GM19328 (cell line): Measurements from ENCODE around the gene AFP.

ENCODE experiments used
- ATAC-seq: cut with Tn5 transposase; IDR thresholded peaks from one replicate; pipeline ENCODE4 v1.9.1; 2021; ENCODE audit warnings: mild to moderate bottlenecking, moderate library complexity; ENCODE audit not compliant: unreplicated experiment

AFP gene

DNA sequence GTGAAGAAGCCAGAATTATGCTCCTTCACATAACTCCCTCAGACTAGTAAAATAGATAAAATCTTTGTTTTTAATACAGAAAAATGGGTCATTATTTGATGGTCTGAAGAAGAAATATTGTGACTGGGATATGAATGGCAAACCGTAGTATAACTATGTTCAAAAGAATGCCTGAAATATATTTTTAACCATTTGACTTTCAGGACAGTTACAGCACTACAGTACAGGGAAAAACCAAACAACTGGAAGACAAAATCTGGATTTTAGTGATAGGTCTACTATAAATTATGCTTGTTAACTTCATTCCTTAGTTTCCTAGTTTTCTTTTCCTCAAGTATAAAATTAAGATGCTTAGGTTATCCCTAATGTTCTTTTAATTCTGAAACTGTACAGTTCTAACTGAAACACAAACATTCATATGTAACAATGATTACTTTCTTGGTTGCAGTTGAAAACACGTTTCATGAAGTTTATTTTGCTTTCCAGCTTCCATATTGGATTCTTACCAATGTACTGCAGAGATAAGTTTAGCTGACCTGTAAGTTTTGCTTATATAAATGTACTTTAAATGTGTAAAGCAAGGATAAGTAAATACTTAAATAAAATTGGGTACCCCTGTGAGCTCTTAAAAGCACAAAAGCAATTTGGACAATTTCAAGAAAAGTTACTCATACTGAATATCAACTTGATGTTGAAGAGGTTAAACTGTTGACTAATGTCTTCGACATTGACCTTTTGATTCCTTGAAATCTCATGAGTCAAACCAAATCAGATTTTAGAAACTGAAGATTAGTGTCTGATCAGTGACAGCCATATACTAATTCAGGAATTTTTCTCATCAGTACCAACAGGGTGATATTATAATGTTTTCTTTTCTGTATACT lies 895 bp downstream of the AFP start:
- no peak for ATAC-seq

GRCh38 chr4:73437558-73437956 lies 1.5 kb downstream of the AFP start:
- no peak for ATAC-seq

GRCh38 chr4:73438048-73438447 lies 2.0 kb downstream of the AFP start:
- ATAC-seq: no peak

DNA sequence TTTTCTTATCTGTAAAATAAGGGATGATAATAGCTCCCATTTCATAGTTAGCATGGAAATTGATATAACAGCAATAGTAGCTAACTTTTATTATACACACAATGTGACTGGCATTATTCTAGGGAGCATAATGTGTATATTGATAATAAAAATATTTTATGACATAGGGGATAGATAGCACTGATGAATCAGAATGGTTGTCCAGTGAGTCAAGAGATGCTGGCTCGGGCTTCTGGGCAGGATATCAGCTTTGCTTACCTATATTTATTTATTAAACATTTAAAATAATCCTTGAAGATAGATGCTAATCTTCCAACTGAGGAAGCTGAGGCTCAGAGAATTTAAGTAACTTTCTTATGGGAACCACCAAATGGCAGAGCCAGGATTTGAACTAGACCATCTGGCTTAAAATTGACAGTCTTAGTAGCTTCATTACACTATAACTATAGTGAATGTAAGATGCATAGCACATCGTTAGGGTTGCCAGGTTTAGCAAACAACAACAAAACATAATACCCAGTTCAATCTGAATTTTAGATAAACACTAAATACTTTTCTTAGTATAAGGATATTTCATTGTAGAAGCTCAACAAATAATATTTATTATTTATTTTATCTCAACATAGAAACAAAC lies 2.7 kb downstream of the AFP start:
- no peak for ATAC-seq

GRCh38 chr4:73439445-73439844 lies 3.4 kb downstream of the AFP start:
- ATAC-seq: no peak

DNA sequence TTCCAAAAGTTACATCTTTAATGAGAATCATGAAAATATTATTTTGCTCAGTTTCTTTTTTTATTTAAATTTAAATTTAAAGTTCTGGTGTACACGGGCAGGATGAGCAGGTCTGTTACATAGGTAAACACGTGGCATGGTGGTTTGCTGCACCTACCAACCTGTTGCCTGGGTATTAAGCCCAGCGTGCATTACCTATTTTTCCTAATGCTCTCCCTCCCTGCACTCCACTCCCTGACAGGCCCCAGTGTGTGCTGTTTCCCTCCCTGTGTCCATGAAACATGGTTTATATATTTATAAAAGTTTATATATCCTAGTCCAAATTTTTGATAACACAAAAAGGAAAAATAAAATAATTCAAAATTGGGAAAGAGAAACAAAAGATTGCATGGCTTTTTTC lies 4.0 kb downstream of the AFP start:
- ATAC-seq: no peak

DNA sequence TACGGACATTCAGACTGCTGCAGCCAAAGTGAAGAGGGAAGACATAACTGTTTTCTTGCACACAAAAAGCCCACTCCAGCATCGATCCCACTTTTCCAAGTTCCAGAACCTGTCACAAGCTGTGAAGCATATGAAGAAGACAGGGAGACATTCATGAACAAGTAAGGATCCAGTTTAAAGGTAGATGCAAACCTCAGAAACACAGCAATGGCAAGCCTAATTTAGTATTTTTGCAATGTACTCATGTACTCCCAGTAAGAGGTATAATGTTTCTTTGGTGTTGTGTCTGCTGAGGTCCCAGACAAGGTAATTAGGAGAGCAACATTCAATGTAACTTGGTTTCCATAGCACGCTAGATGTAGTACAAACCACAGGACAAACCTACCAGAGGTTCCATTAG lies 4.6 kb downstream of the AFP start:
- no peak for ATAC-seq

- no peak for ATAC-seq
Measured at GRCh38 chr4:73442275-73442674, 6.3 kb downstream of the AFP start.

DNA sequence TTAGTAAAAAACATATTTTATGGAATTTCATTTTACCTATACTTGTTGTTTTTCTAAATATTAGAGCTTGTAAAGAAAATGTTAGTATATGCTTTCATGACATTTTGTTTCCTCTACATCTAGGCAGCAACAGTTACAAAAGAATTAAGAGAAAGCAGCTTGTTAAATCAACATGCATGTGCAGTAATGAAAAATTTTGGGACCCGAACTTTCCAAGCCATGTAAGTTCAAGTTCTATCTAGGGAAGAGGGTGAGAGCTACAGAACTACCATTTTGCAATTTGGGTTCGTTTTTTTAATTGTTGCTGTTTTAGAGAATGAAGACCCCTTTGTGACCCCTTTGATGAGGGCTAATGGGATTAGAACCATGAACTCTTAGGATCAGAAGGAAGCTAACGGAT lies 7.2 kb downstream of the AFP start:
- ATAC-seq: no peak

DNA sequence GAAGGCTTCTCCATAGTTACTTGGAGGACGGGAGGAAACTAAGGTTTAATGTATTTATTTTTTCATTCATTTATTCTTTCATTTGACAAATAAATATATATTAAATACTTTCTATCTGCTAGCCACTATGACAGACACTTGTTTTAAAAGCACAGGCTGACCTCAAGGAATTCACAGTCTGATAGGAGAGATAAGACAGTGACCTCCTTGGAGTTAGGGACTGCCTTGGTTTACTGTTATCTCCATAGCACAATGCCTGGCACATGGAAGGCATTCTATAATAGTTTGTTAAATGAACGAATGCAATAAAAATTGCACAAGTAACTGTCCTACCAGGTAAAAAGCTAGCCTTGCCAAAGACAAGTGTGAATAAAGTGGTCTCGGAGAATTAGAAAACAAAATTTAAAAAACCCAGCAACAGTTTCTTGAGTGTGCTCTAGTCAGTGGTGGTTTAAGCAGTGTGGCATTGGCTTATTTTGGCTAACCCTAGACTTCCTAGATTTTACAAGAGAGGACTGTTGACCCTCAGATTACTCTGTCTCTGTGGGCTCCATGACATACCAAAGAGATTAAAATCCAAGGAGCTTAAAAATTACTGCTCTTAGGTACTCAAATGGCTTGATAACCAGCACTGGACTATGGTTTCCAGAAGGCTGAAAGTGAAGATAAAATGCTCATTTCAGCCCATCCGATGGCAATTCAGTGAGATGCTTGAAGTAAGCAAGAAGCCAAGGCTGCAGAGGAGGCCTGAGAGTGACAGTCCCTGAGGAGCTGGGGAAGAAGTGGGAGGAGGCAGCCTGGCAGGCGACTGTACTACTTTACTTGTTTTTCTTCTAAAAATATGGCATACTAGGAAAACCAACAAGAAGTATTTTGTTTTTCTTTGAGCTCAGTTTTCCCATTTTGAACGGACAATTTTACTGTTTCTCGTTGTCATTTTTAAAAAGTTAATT lies 9.6 kb downstream of the AFP start:
- no peak for ATAC-seq

DNA sequence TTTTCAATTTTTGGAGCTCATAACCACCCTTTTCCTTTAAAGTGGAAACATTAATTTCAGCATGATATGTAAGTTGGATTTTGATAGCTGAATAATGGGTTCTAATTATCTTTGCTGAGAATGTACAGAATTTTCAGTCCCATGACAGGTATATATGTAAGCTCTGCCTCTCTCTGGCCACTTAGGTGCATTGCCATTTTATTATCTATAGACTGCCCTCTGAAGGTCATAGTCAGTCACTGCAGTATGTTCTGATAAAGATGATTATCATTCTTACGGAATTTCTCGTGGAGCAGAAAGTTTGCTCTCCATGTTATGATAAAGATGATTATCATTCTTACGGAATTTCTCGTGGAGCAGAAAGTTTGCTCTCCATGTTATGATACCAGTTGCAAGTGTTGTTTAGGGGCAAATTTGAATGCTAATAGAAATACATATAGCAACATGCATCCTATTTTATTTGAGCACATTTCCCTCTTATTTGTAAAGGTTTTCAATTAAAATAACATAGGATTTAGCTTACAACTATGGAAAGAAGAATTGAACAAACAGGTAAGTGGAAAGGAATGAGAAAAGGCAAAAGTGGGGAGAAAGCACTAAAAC lies 10.4 kb downstream of the AFP start:
- peak; percentile 99 for ATAC-seq

DNA sequence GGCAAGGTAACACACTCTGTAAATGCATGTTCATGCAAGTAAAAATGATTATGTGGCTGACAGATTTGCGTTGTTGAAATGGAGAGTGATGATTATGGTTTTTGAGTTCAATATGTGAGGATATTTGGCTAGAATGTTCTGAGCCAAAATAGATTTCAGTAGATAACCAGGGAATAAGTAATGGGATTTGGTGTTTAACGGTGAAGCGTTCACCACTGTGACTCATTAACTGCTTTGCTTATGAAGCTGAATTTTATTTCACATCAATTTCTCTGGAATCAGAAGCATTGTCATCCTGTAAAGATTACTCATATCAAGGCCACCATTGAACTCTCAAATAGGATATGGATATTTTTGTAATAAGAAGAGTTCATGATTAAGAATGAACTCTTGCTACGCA lies 11.7 kb downstream of the AFP start:
- ATAC-seq: no peak

GRCh38 chr4:73448448-73449203 lies 12.6 kb downstream of the AFP start:
- no peak for ATAC-seq

DNA sequence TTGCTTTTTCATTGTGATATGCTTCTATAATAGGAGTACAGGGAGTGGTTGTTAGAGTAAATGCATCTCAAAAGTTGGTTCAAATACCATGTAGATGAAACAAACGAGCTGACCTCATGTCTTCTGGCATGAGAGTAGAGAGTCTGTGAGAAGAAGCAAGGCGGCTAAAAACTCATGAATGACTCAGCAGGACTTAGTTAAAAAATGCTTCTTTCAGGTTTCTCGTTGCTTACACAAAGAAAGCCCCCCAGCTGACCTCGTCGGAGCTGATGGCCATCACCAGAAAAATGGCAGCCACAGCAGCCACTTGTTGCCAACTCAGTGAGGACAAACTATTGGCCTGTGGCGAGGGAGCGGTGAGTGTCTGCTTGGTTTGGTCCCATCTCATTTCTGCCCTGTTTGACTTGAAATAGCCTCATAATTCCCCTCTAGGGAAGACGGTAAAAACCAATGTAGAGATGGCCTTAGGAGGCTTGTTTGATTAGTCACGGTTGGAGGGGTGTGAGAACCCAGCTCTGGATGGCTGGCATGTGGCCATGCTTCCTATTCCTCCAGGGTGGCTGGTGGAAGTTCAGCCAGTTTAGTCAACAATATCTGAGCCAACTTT lies 14.5 kb downstream of the AFP start:
- ATAC-seq: no peak

DNA sequence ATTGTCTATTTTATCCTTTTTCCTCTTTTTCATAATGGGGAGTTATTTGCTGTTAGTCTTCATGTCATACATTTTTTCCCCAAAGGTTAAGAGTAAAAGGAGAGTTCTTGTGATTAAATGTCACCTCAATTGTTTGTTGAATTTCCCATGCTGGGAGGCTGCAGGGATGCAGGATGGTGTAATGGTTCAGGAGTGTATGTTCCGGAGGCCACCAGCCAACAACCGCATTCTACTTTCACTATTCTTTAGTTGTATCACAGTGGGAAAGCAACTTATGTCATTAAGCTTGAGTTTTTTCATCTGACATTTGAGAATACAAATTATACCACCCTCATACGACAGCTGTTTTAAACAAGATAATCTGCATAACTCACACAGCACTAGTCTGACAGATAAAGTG lies 15.4 kb downstream of the AFP start:
- no peak for ATAC-seq

- no peak for ATAC-seq
Measured at GRCh38 chr4:73451981-73452747, 16.1 kb downstream of the AFP start.

- no peak for ATAC-seq
Measured at GRCh38 chr4:73452953-73453700, 17.1 kb downstream of the AFP start.

DNA sequence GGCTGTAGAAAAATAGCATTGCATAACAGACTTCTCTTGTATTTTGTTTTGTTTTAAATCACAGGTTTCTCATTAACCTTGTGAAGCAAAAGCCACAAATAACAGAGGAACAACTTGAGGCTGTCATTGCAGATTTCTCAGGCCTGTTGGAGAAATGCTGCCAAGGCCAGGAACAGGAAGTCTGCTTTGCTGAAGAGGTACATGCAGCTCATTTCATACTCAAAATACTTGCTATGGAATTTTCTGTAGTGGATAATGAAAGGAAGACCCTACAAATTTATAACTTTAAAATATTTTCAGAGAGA lies 17.6 kb downstream of the AFP start:
- no peak for ATAC-seq

DNA sequence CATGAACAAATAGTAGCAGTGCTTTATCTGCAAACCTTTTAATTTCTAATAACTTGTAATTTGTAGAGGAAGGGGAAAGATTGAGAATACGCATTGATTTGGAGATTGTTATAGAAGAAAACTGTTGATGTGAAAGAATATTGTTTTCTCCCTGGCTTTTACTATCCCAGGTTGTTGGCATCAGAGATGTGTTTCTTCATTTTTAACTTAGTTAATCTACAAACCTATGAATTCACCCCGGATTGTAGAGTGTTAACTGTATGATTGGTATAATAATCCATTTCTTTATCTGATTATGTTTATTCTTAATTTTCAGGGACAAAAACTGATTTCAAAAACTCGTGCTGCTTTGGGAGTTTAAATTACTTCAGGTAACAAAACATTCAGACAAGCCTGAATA lies 18.9 kb downstream of the AFP start:
- no peak for ATAC-seq
